Neuronal stem cell (in vitro differentiated cells): Measurements from ENCODE around the gene DENND2C. TPM values are rescaled to one million over a fixed set of nuclear protein-coding genes. Genes with fewer than 3 reads are reported as not detected.

Experiments
- DNase-seq: peaks from one replicate; pipeline ENCODE4 v3.0.0-alpha.2; 2013; ENCODE audit warnings: low spot score
- H2AFZ ChIP-seq: one replicate; pipeline ENCODE4 v1.6.1; 2013; ENCODE audit warnings: mild to moderate bottlenecking, low read length, inconsistent platforms
- H2AK5ac ChIP-seq: 2 replicates; pipeline ENCODE4 v1.6.1; 2013; ENCODE audit warnings: low read depth, mild to moderate bottlenecking, inconsistent platforms, low read length, moderate library complexity, mixed read lengths
- H2BK120ac ChIP-seq: 2 replicates; pipeline ENCODE4 v1.6.1; 2013; ENCODE audit warnings: low read depth, mild to moderate bottlenecking, inconsistent platforms, low read length, moderate library complexity, mixed read lengths
- H2BK12ac ChIP-seq: one replicate; pipeline ENCODE4 v1.6.1; 2013; ENCODE audit warnings: low read length, inconsistent platforms
- H2BK15ac ChIP-seq: 2 replicates; pipeline ENCODE4 v1.6.1; 2013; ENCODE audit warnings: mild to moderate bottlenecking, low read length, inconsistent platforms, mixed read lengths
- H2BK5ac ChIP-seq: one replicate; pipeline ENCODE4 v1.6.1; 2013; ENCODE audit warnings: inconsistent platforms, mild to moderate bottlenecking, low read length, moderate library complexity
- H3K14ac ChIP-seq: one replicate; pipeline ENCODE4 v1.6.1; 2013; ENCODE audit warnings: low read length, inconsistent platforms
- H3K18ac ChIP-seq: 2 replicates; pipeline ENCODE4 v1.6.1; 2013; ENCODE audit warnings: low read length, inconsistent platforms
- H3K23ac ChIP-seq: 2 replicates; pipeline ENCODE4 v1.6.1; 2013; ENCODE audit warnings: low read depth, mild to moderate bottlenecking, mixed read lengths, low read length, inconsistent platforms; ENCODE audit not compliant: poor library complexity
- H3K27ac ChIP-seq: replicated peaks from 3 replicates; pipeline ENCODE4 v1.5.1; 2013; ENCODE audit warnings: low read length, inconsistent platforms
- H3K27me3 ChIP-seq, 3 experiments: 2 replicates each; pipeline ENCODE4 v1.6.1; 2013; ENCODE audit warnings: low read length in 3 of 3, mild to moderate bottlenecking in 2 of 3, inconsistent platforms in 1 of 3, low read depth in 1 of 3, mixed read lengths in 1 of 3, moderate library complexity in 1 of 3; ENCODE audit not compliant: control insufficient read depth in 3 of 3, insufficient read depth in 3 of 3
- H3K36me3 ChIP-seq, 2 donors: replicated peaks in 1 of 2; 2 replicates each; pipeline ENCODE4 v1.6.1; 2013; ENCODE audit warnings: low read length in 2 of 2; ENCODE audit not compliant: control insufficient read depth in 2 of 2, insufficient read depth in 2 of 2
- H3K4ac ChIP-seq: 2 replicates; pipeline ENCODE4 v1.6.1; 2013; ENCODE audit warnings: inconsistent platforms, mild to moderate bottlenecking, low read length, moderate library complexity
- H3K4me1 ChIP-seq, 2 donors: 1 replicate in 1 of 2; 2 replicates in 1 of 2; pipeline ENCODE4 v1.6.1; 2013; ENCODE audit warnings: low read length in 2 of 2, low read depth in 1 of 2; ENCODE audit not compliant: control insufficient read depth in 2 of 2, insufficient read depth in 1 of 2
- H3K4me2 ChIP-seq: one replicate; pipeline ENCODE4 v1.6.1; 2013; ENCODE audit warnings: mild to moderate bottlenecking, low read length, inconsistent platforms; ENCODE audit not compliant: insufficient read depth, poor library complexity, severe bottlenecking
- H3K4me3 ChIP-seq, 2 donors: 2 replicates each; pipeline ENCODE4 v1.5.1; 2013; ENCODE audit warnings: low read length in 2 of 2, mild to moderate bottlenecking in 2 of 2, inconsistent platforms in 1 of 2, moderate library complexity in 1 of 2
- H3K79me1 ChIP-seq: one replicate; pipeline ENCODE4 v1.6.1; 2013; ENCODE audit warnings: low read depth, mild to moderate bottlenecking, inconsistent platforms, low read length, moderate library complexity
- H3K9ac ChIP-seq: one replicate; pipeline ENCODE4 v1.6.1; 2013; ENCODE audit warnings: mild to moderate bottlenecking, low read depth, low read length, inconsistent platforms; ENCODE audit not compliant: poor library complexity
- H3K9me3 ChIP-seq, 2 donors: replicated peaks in 1 of 2; 2 replicates each; pipeline versions ENCODE3 to v1.6.1; 2013; ENCODE audit warnings: low read length in 2 of 2, mild to moderate bottlenecking in 2 of 2, inconsistent platforms in 1 of 2, low read depth in 1 of 2, mixed read lengths in 1 of 2, moderate library complexity in 1 of 2; ENCODE audit not compliant: control insufficient read depth in 2 of 2, insufficient read depth in 1 of 2
- H4K8ac ChIP-seq: one replicate; pipeline ENCODE4 v1.6.1; 2013; ENCODE audit warnings: low read depth, mild to moderate bottlenecking, inconsistent platforms, low read length, moderate library complexity
- H4K91ac ChIP-seq: one replicate; pipeline ENCODE4 v1.6.1; 2013; ENCODE audit warnings: low read length, low read depth, mild to moderate bottlenecking, inconsistent platforms; ENCODE audit not compliant: poor library complexity
- WGBS, 2 donors: extraction: QIAGEN DNeasy Blood & Tissue Kit; methylation state at CpG; one replicate each; pipeline ENCODE4 v1.1.7; 2013; ENCODE audit warnings: missing lambda C conversion rate in 2 of 2, mixed read lengths in 1 of 2; ENCODE audit not compliant: insufficient read length in 2 of 2, insufficient replicate concordance in 1 of 2; ENCODE audit errors: extremely low coverage in 2 of 2; 5-methylcytosine and 5-hydroxymethylcytosine counted together
- polyA plus RNA-seq, 2 experiments: library from polyadenylated mRNA; stranded (reverse); fragments of 200-250 nt; gene quantifications; one replicate each; pipeline ENCODE4 v1.2.3, GENCODE V29; 2013

Gene DENND2C
- 0.08 TPM for polyA plus RNA-seq (2013, experiment 1 of 2)
- 0.12 TPM for polyA plus RNA-seq (2013, experiment 2 of 2)

GRCh38 chr1:114669562-114670082 is at the start of gene DENND2C:
DENND2C (minus strand) TSS chr1:114670049; CDS start chr1:114625984, 44,065 bp downstream.
- Histone ChIP-seq H3K9ac (peak within 1 kb of the TSS; percentile 80), H2AFZ (peak within 1 kb of the TSS; percentile 98), H2AK5ac (no peak within 1 kb of the TSS), H3K79me1 (no peaks in the 10 kb centered on the region), H3K14ac (no peak within 1 kb of the TSS), H3K4me3 (peak within 1 kb of the TSS; percentile 56 to 89), H4K8ac (no peak within 1 kb of the TSS), H3K36me3 (no peaks in the 10 kb centered on the region), H3K4me1 (peaks cover 0 to 4% of the 10 kb centered on the region in 2 donors), H2BK12ac (no peak within 1 kb of the TSS), H3K4me2 (peak within 1 kb of the TSS; percentile 94), H2BK15ac (no peak within 1 kb of the TSS), H3K27me3 (peaks cover 0 to 86% (median 18%) of the 10 kb centered on the region in 3 experiments), H2BK120ac (no peak within 1 kb of the TSS), H2BK5ac (no peak within 1 kb of the TSS), H3K27ac (no peak within 1 kb of the TSS), H3K23ac (peak within 1 kb of the TSS; percentile 6), H3K4ac (no peak within 1 kb of the TSS), H3K18ac (peak within 1 kb of the TSS; percentile 65), H4K91ac (no peak within 1 kb of the TSS), H3K9me3 (no peaks in the 10 kb centered on the region)
- no peak for DNase-seq
- WGBS, 2 donors: no CpG with 5 or more reads among the region's 50 CpGs

GRCh38 chr1:114719424-114719787 is 49.6 kb upstream of the DENND2C start:
- H4K91ac ChIP-seq: no peak overlapping the region
- H3K4me3 ChIP-seq: no peak overlapping the region
- no peak overlapping the region for H3K27ac ChIP-seq
- H3K23ac ChIP-seq: no peak overlapping the region
- H2AK5ac ChIP-seq: no peak overlapping the region
- H3K79me1 ChIP-seq: peaks cover 3% of the 10 kb centered on the region
- H2BK5ac ChIP-seq: no peak overlapping the region
- no peak overlapping the region for H2BK12ac ChIP-seq
- H2AFZ ChIP-seq: no peak overlapping the region
- no peak overlapping the region for H3K14ac ChIP-seq
- H3K4me1 ChIP-seq: peaks cover 0 to 7% of the 10 kb centered on the region in 2 donors
- no peak overlapping the region for H3K4ac ChIP-seq
- no peaks in the 10 kb centered on the region for H3K27me3 ChIP-seq
- H3K9ac ChIP-seq: no peak overlapping the region
- H3K4me2 ChIP-seq: no peak overlapping the region
- H3K36me3 ChIP-seq: peaks cover 33 to 90% of the 10 kb centered on the region in 2 donors
- WGBS, 2 donors: no CpG with 5 or more reads among the region's 3 CpGs
- H3K9me3 ChIP-seq: no peaks in the 10 kb centered on the region
- H2BK15ac ChIP-seq: no peak overlapping the region
- no peak for DNase-seq
- no peak overlapping the region for H3K18ac ChIP-seq
- no peak overlapping the region for H4K8ac ChIP-seq
- H2BK120ac ChIP-seq: no peak overlapping the region

GRCh38 chr1:114718661-114719423 is 49.0 kb upstream of the DENND2C start:
- H2AK5ac ChIP-seq: no peak overlapping the region
- no peak overlapping the region for H3K18ac ChIP-seq
- no peak overlapping the region for H2AFZ ChIP-seq
- no peak overlapping the region for H2BK5ac ChIP-seq
- no peak overlapping the region for H2BK120ac ChIP-seq
- no peak overlapping the region for H3K23ac ChIP-seq
- peaks cover 0 to 7% of the 10 kb centered on the region in 2 donors for H3K4me1 ChIP-seq
- H3K36me3 ChIP-seq: peaks cover 31 to 90% of the 10 kb centered on the region in 2 donors
- peaks cover 3% of the 10 kb centered on the region for H3K79me1 ChIP-seq
- no peak overlapping the region for H3K4me2 ChIP-seq
- no CpG with 5 or more reads among the region's 11 CpGs for WGBS, 2 donors
- no peak overlapping the region for H3K14ac ChIP-seq
- no peaks in the 10 kb centered on the region for H3K9me3 ChIP-seq
- no peak overlapping the region for H3K4me3 ChIP-seq
- H3K4ac ChIP-seq: no peak overlapping the region
- no peak overlapping the region for H4K91ac ChIP-seq
- no peak for DNase-seq
- no peak overlapping the region for H3K27ac ChIP-seq
- H2BK15ac ChIP-seq: no peak overlapping the region
- no peak overlapping the region for H4K8ac ChIP-seq
- no peaks in the 10 kb centered on the region for H3K27me3 ChIP-seq
- no peak overlapping the region for H3K9ac ChIP-seq
- no peak overlapping the region for H2BK12ac ChIP-seq
